Naive thymus-derived CD4-positive, alpha-beta T cell (primary cell): ENCODE results near the gene ABCC4. TPM values are rescaled to one million over a fixed set of nuclear protein-coding genes. Genes with fewer than 3 reads are reported as not detected.

Experiments used
- ATAC-seq: fragments of 150-1000 bp; cut with Tn5 transposase; 2 replicates; pipeline ENCODE4 v1.10.0; 2021; ENCODE audit warnings: mild to moderate bottlenecking, moderate library complexity
- CTCF ChIA-PET: fragments of 350-600 bp; sonication (Branson Sonifier 250); formaldehyde crosslinking; loops from one replicate; lab custom pipeline; 2021; ENCODE audit warnings: antibody characterized with exemption; lab: Charles Lee
- POLR2A ChIA-PET: fragments of 350-600 bp; sonication (Branson Sonifier 250); formaldehyde crosslinking; loops from one replicate; lab custom pipeline; 2021; ENCODE audit warnings: antibody characterized with exemption, inconsistent platforms; lab: Charles Lee
- DNase-seq, 9 donors: peaks; one replicate each; pipeline versions ENCODE4 v3.0.0 to v3.0.0-alpha.2; 2020 to 2022; ENCODE audit warnings: mixed read lengths in 1 of 9
- H3K27ac ChIP-seq: one replicate; pipeline ENCODE4 v1.7.0; 2013; ENCODE audit warnings: mild to moderate bottlenecking, low read depth, low read length, moderate library complexity
- H3K27me3 ChIP-seq, 2 donors: one replicate each; pipeline ENCODE4 v1.7.0; 2013; ENCODE audit warnings: low read length in 2 of 2, mild to moderate bottlenecking in 2 of 2, moderate library complexity in 2 of 2; ENCODE audit not compliant: control insufficient read depth in 2 of 2, insufficient read depth in 2 of 2
- H3K36me3 ChIP-seq, 3 experiments: 1 replicate in 2 of 3; 2 replicates in 1 of 3; pipeline ENCODE4 v1.7.0; 2013; ENCODE audit warnings: low read length in 3 of 3, mild to moderate bottlenecking in 3 of 3, moderate library complexity in 1 of 3; ENCODE audit not compliant: insufficient read depth in 3 of 3, control insufficient read depth in 2 of 3
- H3K4me1 ChIP-seq, 2 donors: one replicate each; pipeline ENCODE4 v1.7.0; 2013; ENCODE audit warnings: low read length in 2 of 2, mild to moderate bottlenecking in 2 of 2, moderate library complexity in 1 of 2; ENCODE audit not compliant: control insufficient read depth in 2 of 2, insufficient read depth in 2 of 2
- H3K4me3 ChIP-seq: 2 replicates; pipeline ENCODE4 v1.7.0; 2013; ENCODE audit warnings: mild to moderate bottlenecking, low read length
- H3K9me3 ChIP-seq, 3 experiments: 1 replicate in 2 of 3; 2 replicates in 1 of 3; pipeline ENCODE4 v1.7.0; 2013; ENCODE audit warnings: low read length in 3 of 3; ENCODE audit not compliant: control insufficient read depth in 2 of 3
- H3K27ac Mint-ChIP-seq, 9 donors: one replicate each; pipeline ENCODE4 v1.8.0; 2020 to 2022; ENCODE audit warnings: mixed read lengths in 9 of 9, mild to moderate bottlenecking in 8 of 9, moderate library complexity in 5 of 9, inconsistent platforms in 2 of 9
- H3K27me3 Mint-ChIP-seq, 5 donors: one replicate each; pipeline ENCODE4 v1.8.0; 2021 to 2022; ENCODE audit warnings: mixed read lengths in 5 of 5, mild to moderate bottlenecking in 1 of 5
- H3K36me3 Mint-ChIP-seq, 5 donors: one replicate each; pipeline ENCODE4 v1.8.0; 2020 to 2022; ENCODE audit warnings: mixed read lengths in 5 of 5, mild to moderate bottlenecking in 3 of 5, inconsistent platforms in 1 of 5
- H3K4me1 Mint-ChIP-seq, 7 donors: one replicate each; pipeline ENCODE4 v1.8.0; 2020 to 2022; ENCODE audit warnings: mixed read lengths in 7 of 7, mild to moderate bottlenecking in 3 of 7, inconsistent platforms in 1 of 7
- H3K4me3 Mint-ChIP-seq, 10 donors: one replicate each; pipeline ENCODE4 v1.8.0; 2020 to 2022; ENCODE audit warnings: mild to moderate bottlenecking in 10 of 10, mixed read lengths in 10 of 10, moderate library complexity in 6 of 10, inconsistent platforms in 2 of 10
- H3K9me3 Mint-ChIP-seq, 11 donors: one replicate each; pipeline ENCODE4 v1.8.0; 2020 to 2022; ENCODE audit warnings: mixed read lengths in 11 of 11, mild to moderate bottlenecking in 4 of 11, inconsistent platforms in 1 of 11, moderate library complexity in 1 of 11
- intact Hi-C, 2 donors: fragments of 100-400 bp; cut with micrococcal nuclease; formaldehyde crosslinking; loops; one replicate each; pipeline ENCODE4 v1.15.1; 2023
- polyA plus RNA-seq, 2 donors: library from polyadenylated mRNA; unstranded; fragments of 300-500 nt; fragmentation: Illumina TruSeq; gene quantifications; one replicate each; pipeline ENCODE4 v1.2.3, GENCODE V29; 2021
- total RNA-seq, 6 experiments: library from RNA in 5 of 6; stranded (reverse) in 5 of 6; gene quantifications; 1 replicate in 5 of 6; 2 replicates in 1 of 6; pipeline ENCODE4 v1.2.3 and lab custom pipeline; 2021 to 2026

The ABCC4 gene
- total and polyA plus RNA-seq, 7 experiments from 2014 or later = 3.5 to 9.2 (median 7.3) TPM

GRCh38 chr13:94987081-94987480 lies 314.2 kb downstream of the ABCC4 start:
- Histone ChIP-seq H3K4me3 (no peak overlapping the region), H3K27ac (no peak overlapping the region), H3K4me1 (no peaks in the 10 kb centered on the region), H3K27me3 (no peaks in the 10 kb centered on the region), H3K36me3 (no peaks in the 10 kb centered on the region), H3K9me3 (no peaks in the 10 kb centered on the region)
- DNase-seq (no peak), ATAC-seq (no peak)
- H3K4me3 Mint-ChIP-seq = no peak overlapping the region
- no peak overlapping the region for H3K27ac Mint-ChIP-seq
- peaks cover 0 to 2% (median 0%) of the 10 kb centered on the region in 7 donors for H3K4me1 Mint-ChIP-seq
- H3K9me3 Mint-ChIP-seq = no peaks in the 10 kb centered on the region
- H3K36me3 Mint-ChIP-seq = no peaks in the 10 kb centered on the region
- CTCF ChIA-PET = no interaction called here
- POLR2A ChIA-PET = interaction anchor here (0.6 kb wide), 1 partner anchor 1478 kb away, joined by 3 read pairs; no protein-coding TSS in a partner anchor
- intact Hi-C loops = loop anchor here in 1 of 2 donors (5.0 kb wide), 1 partner anchor 415 kb away; no protein-coding TSS in a partner anchor
- peaks cover 9 to 14% (median 12%) of the 10 kb centered on the region in 5 donors for H3K27me3 Mint-ChIP-seq

DNA sequence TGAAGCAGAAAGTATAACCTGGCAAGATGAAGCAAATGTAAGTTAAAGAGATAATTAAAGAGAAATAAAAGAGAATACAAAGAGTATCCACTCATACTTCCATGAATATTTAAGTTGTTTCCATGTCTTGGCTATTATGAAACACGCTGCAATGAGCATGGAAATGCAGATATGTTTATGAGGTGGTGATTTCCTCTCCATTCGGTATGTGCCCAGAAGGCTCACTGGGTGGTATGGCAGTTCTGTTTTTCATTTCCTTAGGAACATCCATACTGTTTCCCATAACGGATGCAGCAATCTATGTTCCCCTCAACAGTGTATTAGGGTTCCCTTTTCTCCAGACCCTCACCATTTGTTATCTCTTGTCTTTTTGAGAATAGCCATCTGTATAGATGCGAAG lies 316.3 kb downstream of the ABCC4 start:
- CTCF ChIA-PET = no interaction called here
- Histone ChIP-seq H3K27me3 (no peaks in the 10 kb centered on the region), H3K36me3 (no peaks in the 10 kb centered on the region), H3K4me3 (no peak overlapping the region), H3K4me1 (no peaks in the 10 kb centered on the region), H3K27ac (no peak overlapping the region), H3K9me3 (no peaks in the 10 kb centered on the region)
- DNase-seq (no peak), ATAC-seq (no peak)
- peaks cover 3 to 9% (median 4%) of the 10 kb centered on the region in 5 donors for H3K27me3 Mint-ChIP-seq
- POLR2A ChIA-PET = no interaction called here
- intact Hi-C loops = loop anchor here in 1 of 2 donors (5.0 kb wide), 1 partner anchor 417 kb away; no protein-coding TSS in a partner anchor
- H3K4me3 Mint-ChIP-seq = no peak overlapping the region
- H3K9me3 Mint-ChIP-seq = no peaks in the 10 kb centered on the region
- peaks cover 0 to 2% (median 0%) of the 10 kb centered on the region in 7 donors for H3K4me1 Mint-ChIP-seq
- H3K27ac Mint-ChIP-seq = no peak overlapping the region
- H3K36me3 Mint-ChIP-seq = no peaks in the 10 kb centered on the region

DNA sequence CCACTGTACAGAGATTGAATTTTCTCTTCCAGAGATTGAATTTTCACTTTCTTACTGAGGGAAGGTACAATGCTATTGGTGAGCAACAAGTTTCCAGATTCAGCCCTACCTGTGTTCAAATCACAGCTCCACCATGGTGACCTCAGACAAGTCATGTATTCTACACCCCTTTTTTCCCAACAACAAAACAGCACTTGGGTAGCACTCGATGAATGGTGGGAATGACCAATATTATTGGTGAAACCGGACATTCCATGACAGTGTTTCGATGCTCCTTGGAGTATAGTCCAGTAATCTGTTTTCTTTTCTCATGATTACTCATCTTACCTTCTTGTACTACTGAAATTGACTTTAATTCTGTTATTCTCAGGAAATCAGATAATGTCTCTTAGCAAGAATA lies 322.7 kb downstream of the ABCC4 start:
- no peak overlapping the region for H3K27ac ChIP-seq
- Mint-ChIP-seq H3K36me3 (no peaks in the 10 kb centered on the region), H3K9me3 (peaks cover 0 to 5% (median 0%) of the 10 kb centered on the region in 11 donors), H3K27me3 (peaks cover 0 to 5% (median 1%) of the 10 kb centered on the region in 5 donors), H3K4me1 (no peaks in the 10 kb centered on the region), H3K27ac (no peak overlapping the region), H3K4me3 (no peak overlapping the region)
- ATAC-seq = no peak
- H3K9me3 ChIP-seq = no peaks in the 10 kb centered on the region
- POLR2A ChIA-PET = no interaction called here
- CTCF ChIA-PET = no interaction called here
- no peaks in the 10 kb centered on the region for H3K27me3 ChIP-seq
- no peaks in the 10 kb centered on the region for H3K36me3 ChIP-seq
- DNase-seq = no peak
- H3K4me1 ChIP-seq = no peaks in the 10 kb centered on the region
- intact Hi-C loops = no loop called here
- H3K4me3 ChIP-seq = no peak overlapping the region

- no peaks in the 10 kb centered on the region for H3K4me1 ChIP-seq
- Mint-ChIP-seq H3K4me1 (no peaks in the 10 kb centered on the region), H3K9me3 (peaks cover 0 to 5% (median 0%) of the 10 kb centered on the region in 11 donors), H3K27me3 (peaks cover 12 to 25% (median 20%) of the 10 kb centered on the region in 5 donors), H3K27ac (no peak overlapping the region), H3K4me3 (no peak overlapping the region), H3K36me3 (no peaks in the 10 kb centered on the region)
- CTCF ChIA-PET = no interaction called here
- ATAC-seq (no peak), DNase-seq (no peak)
- peaks cover 0 to 3% of the 10 kb centered on the region in 2 donors for H3K27me3 ChIP-seq
- H3K36me3 ChIP-seq = no peaks in the 10 kb centered on the region
- H3K9me3 ChIP-seq = no peaks in the 10 kb centered on the region
- intact Hi-C loops = no loop called here
- H3K4me3 ChIP-seq = no peak overlapping the region
- POLR2A ChIA-PET = no interaction called here
- H3K27ac ChIP-seq = no peak overlapping the region
Observed at GRCh38 chr13:94974015-94974951, 327.0 kb downstream of the ABCC4 start.

GRCh38 chr13:94972262-94972661 lies 329.0 kb downstream of the ABCC4 start:
- H3K4me3 Mint-ChIP-seq = no peak overlapping the region
- POLR2A ChIA-PET = no interaction called here
- H3K27me3 Mint-ChIP-seq = peaks cover 19 to 34% (median 28%) of the 10 kb centered on the region in 5 donors
- no peak for ATAC-seq
- H3K36me3 Mint-ChIP-seq = no peaks in the 10 kb centered on the region
- no peak for DNase-seq
- no peaks in the 10 kb centered on the region for H3K36me3 ChIP-seq
- peaks cover 0 to 5% (median 0%) of the 10 kb centered on the region in 11 donors for H3K9me3 Mint-ChIP-seq
- no peaks in the 10 kb centered on the region for H3K9me3 ChIP-seq
- CTCF ChIA-PET = no interaction called here
- H3K27me3 ChIP-seq = peaks cover 0 to 3% of the 10 kb centered on the region in 2 donors
- no peak overlapping the region for H3K27ac Mint-ChIP-seq
- no peak overlapping the region for H3K27ac ChIP-seq
- no peak overlapping the region for H3K4me3 ChIP-seq
- H3K4me1 Mint-ChIP-seq = peaks cover 0 to 11% (median 7%) of the 10 kb centered on the region in 7 donors
- intact Hi-C loops = no loop called here
- H3K4me1 ChIP-seq = no peaks in the 10 kb centered on the region
